ENCODE data around the gene EIF3K. TPM values are rescaled to one million over a fixed set of nuclear protein-coding genes. Genes with fewer than 3 reads are reported as not detected.

EIF3K gene
- total RNA-seq, 1 donor: 317 TPM

- no peak for TF ChIP-seq CTCF (IDR thresholded peaks at IDR 0.05; ENCODE audit: extremely low read depth, low read depth, low read length)
- Histone ChIP-seq H3K4me1 (ENCODE audit: insufficient read depth, low read length) (peaks cover under 1% of the 10 kb centered on the region), H2AFZ (ENCODE audit: low read length) (no peak overlapping the region), H3K4me3 (ENCODE audit: insufficient read depth, low read length) (no peak overlapping the region), H3K9me3 (ENCODE audit: low read depth, low read length) (no peaks in the 10 kb centered on the region), H3K27ac (ENCODE audit: low read depth, low read length) (no peak overlapping the region), H3K27me3 (ENCODE audit: insufficient read depth, low read length) (no peaks in the 10 kb centered on the region), H3K4me2 (ENCODE audit: insufficient read depth, low read length) (no peak overlapping the region), H3K79me2 (ENCODE audit: insufficient read depth, low read length) (peaks cover 23% of the 10 kb centered on the region), H4K20me1 (ENCODE audit: insufficient read depth, low read length) (peaks cover 20% of the 10 kb centered on the region), H3K36me3 (ENCODE audit: insufficient read depth, low read length) (no peaks in the 10 kb centered on the region)
- DNase-seq (ENCODE audit: insufficient read length, low spot score, missing footprints): peak; percentile 66
These were observed 25.7 kb downstream of the EIF3K start for GRCh38 chr19:38644719-38645118.

- Histone ChIP-seq H3K36me3 (ENCODE audit: insufficient read depth, low read length) (no peaks in the 10 kb centered on the region), H3K4me1 (ENCODE audit: insufficient read depth, low read length) (peaks cover 28% of the 10 kb centered on the region), H3K4me2 (ENCODE audit: insufficient read depth, low read length) (peak within 1 kb of the TSS; percentile 95), H3K4me3 (ENCODE audit: insufficient read depth, low read length) (peak within 1 kb of the TSS; percentile 91), H2AFZ (ENCODE audit: low read length) (peak within 1 kb of the TSS; percentile 85), H4K20me1 (ENCODE audit: insufficient read depth, low read length) (peaks cover 38% of the 10 kb centered on the region), H3K9me3 (ENCODE audit: low read depth, low read length) (no peaks in the 10 kb centered on the region), H3K27ac (ENCODE audit: low read depth, low read length) (peak within 1 kb of the TSS; percentile 98), H3K27me3 (ENCODE audit: insufficient read depth, low read length) (no peaks in the 10 kb centered on the region), H3K79me2 (ENCODE audit: insufficient read depth, low read length) (peaks cover 50% of the 10 kb centered on the region)
- peak; percentile 99 for DNase-seq (ENCODE audit: insufficient read length, low spot score, missing footprints)
- TF ChIP-seq CTCF (IDR thresholded peaks at IDR 0.05; ENCODE audit: extremely low read depth, low read depth, low read length): no peak
These were observed 28.5 kb downstream of the EIF3K start, which contains the start of gene ACTN4 for GRCh38 chr19:38647368-38647965. TSS of gene ACTN4 (plus strand) at chr19:38647649. CDS start at chr19:38647746, 97 bp downstream.

- no peak overlapping the region for H2AFZ ChIP-seq (ENCODE audit: low read length)
- no peaks in the 10 kb centered on the region for H3K36me3 ChIP-seq (ENCODE audit: insufficient read depth, low read length)
- TF ChIP-seq CTCF (IDR thresholded peaks at IDR 0.05; ENCODE audit: extremely low read depth, low read depth, low read length): no peak
- no peaks in the 10 kb centered on the region for H3K9me3 ChIP-seq (ENCODE audit: low read depth, low read length)
- peak overlapping the region; percentile 95 for H3K4me2 ChIP-seq (ENCODE audit: insufficient read depth, low read length)
- H4K20me1 ChIP-seq (ENCODE audit: insufficient read depth, low read length): peaks cover 40% of the 10 kb centered on the region
- no peaks in the 10 kb centered on the region for H3K27me3 ChIP-seq (ENCODE audit: insufficient read depth, low read length)
- peak overlapping the region; percentile 98 for H3K27ac ChIP-seq (ENCODE audit: low read depth, low read length)
- peak overlapping the region; percentile 91 for H3K4me3 ChIP-seq (ENCODE audit: insufficient read depth, low read length)
- H3K79me2 ChIP-seq (ENCODE audit: insufficient read depth, low read length): peaks cover 57% of the 10 kb centered on the region
- peak; percentile 88 for DNase-seq (ENCODE audit: insufficient read length, low spot score, missing footprints)
- peaks cover 35% of the 10 kb centered on the region for H3K4me1 ChIP-seq (ENCODE audit: insufficient read depth, low read length)
These were observed 29.2 kb downstream of the EIF3K start for GRCh38 chr19:38647966-38648768.

- no peak overlapping the region for H2AFZ ChIP-seq (ENCODE audit: low read length)
These were observed 29.8 kb downstream of the EIF3K start for GRCh38 chr19:38648769-38649304.

More at GRCh38 chr19:38648769-38649304, 29.8 kb downstream of the EIF3K start:
- peaks cover 42% of the 10 kb centered on the region for H3K4me1 ChIP-seq (ENCODE audit: insufficient read depth, low read length)
- peak overlapping the region; percentile 98 for H3K27ac ChIP-seq (ENCODE audit: low read depth, low read length)
- peaks cover 64% of the 10 kb centered on the region for H3K79me2 ChIP-seq (ENCODE audit: insufficient read depth, low read length)
- peak; percentile 73 for DNase-seq (ENCODE audit: insufficient read length, low spot score, missing footprints)
- peak overlapping the region; percentile 95 for H3K4me2 ChIP-seq (ENCODE audit: insufficient read depth, low read length)
- H4K20me1 ChIP-seq (ENCODE audit: insufficient read depth, low read length): peaks cover 40% of the 10 kb centered on the region
- H3K9me3 ChIP-seq (ENCODE audit: low read depth, low read length): no peaks in the 10 kb centered on the region
- H3K36me3 ChIP-seq (ENCODE audit: insufficient read depth, low read length): peaks cover 3% of the 10 kb centered on the region
- no peak for TF ChIP-seq CTCF (IDR thresholded peaks at IDR 0.05; ENCODE audit: extremely low read depth, low read depth, low read length)
- peak overlapping the region; percentile 91 for H3K4me3 ChIP-seq (ENCODE audit: insufficient read depth, low read length)
- no peaks in the 10 kb centered on the region for H3K27me3 ChIP-seq (ENCODE audit: insufficient read depth, low read length)
